PFSK-1 (cell line): ENCODE measurements around the gene THOC1.

Experiments used
- FOXP2 ChIP-seq: optimal IDR thresholded peaks from 2 replicates; pipeline ENCODE3; 2011; ENCODE audit warnings: borderline replicate concordance, control low read depth, inconsistent platforms; ENCODE audit not compliant: insufficient read depth; ENCODE audit errors: extremely low read length, extremely low read depth
- POLR2AphosphoS5 ChIP-seq: IDR thresholded peaks from 2 replicates; pipeline ENCODE4 v1.6.1; 2012; ENCODE audit warnings: low read depth, mild to moderate bottlenecking, control low read depth, low read length, moderate library complexity
- SIN3A ChIP-seq: IDR thresholded peaks from 2 replicates; pipeline ENCODE4 v1.6.1; 2012; ENCODE audit warnings: mild to moderate bottlenecking, low read length, moderate library complexity, borderline replicate concordance; ENCODE audit not compliant: insufficient read depth
- TAF1 ChIP-seq: IDR thresholded peaks from 2 replicates; pipeline ENCODE4 v1.6.1; 2012; ENCODE audit warnings: low read length, control low read depth, borderline replicate concordance; ENCODE audit not compliant: insufficient read depth
- TF ChIP-seq, protein P1 (sequence below), 2 experiments: IDR thresholded peaks; 2 replicates each; pipeline versions ENCODE4 v1.6.1 to v1.8.0; 2011 to 2012; ENCODE audit warnings: low read depth in 2 of 2, low read length in 2 of 2, control low read depth in 1 of 2, inconsistent platforms in 1 of 2, mild to moderate bottlenecking in 1 of 2, moderate library complexity in 1 of 2; ENCODE audit not compliant: insufficient read depth in 1 of 2

THOC1 gene

DNA sequence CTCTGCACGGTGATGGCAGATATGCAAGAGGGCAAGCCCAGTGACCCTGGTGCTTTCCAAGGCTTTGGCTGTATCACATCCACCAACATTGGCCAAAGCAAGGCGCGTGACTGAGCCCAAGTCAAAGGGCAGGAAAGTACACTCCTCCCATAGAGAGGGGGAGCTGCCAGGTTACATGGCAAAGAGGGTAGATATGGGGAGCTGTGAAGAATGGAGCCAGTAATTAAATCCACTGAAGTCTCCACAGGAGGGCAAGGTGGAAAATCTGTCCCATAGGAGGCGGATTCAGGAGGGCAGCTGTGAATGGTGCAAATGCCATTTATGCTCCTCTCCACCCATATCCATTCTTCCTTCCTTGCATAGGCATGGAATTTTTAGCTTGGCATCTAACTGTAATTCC lies 44.6 kb upstream of the THOC1 start:
- TF ChIP-seq FOXP2 (no peak), SIN3A (no peak), POLR2AphosphoS5 (no peak), TAF1 (no peak)
- TF ChIP-seq, protein P1, sequence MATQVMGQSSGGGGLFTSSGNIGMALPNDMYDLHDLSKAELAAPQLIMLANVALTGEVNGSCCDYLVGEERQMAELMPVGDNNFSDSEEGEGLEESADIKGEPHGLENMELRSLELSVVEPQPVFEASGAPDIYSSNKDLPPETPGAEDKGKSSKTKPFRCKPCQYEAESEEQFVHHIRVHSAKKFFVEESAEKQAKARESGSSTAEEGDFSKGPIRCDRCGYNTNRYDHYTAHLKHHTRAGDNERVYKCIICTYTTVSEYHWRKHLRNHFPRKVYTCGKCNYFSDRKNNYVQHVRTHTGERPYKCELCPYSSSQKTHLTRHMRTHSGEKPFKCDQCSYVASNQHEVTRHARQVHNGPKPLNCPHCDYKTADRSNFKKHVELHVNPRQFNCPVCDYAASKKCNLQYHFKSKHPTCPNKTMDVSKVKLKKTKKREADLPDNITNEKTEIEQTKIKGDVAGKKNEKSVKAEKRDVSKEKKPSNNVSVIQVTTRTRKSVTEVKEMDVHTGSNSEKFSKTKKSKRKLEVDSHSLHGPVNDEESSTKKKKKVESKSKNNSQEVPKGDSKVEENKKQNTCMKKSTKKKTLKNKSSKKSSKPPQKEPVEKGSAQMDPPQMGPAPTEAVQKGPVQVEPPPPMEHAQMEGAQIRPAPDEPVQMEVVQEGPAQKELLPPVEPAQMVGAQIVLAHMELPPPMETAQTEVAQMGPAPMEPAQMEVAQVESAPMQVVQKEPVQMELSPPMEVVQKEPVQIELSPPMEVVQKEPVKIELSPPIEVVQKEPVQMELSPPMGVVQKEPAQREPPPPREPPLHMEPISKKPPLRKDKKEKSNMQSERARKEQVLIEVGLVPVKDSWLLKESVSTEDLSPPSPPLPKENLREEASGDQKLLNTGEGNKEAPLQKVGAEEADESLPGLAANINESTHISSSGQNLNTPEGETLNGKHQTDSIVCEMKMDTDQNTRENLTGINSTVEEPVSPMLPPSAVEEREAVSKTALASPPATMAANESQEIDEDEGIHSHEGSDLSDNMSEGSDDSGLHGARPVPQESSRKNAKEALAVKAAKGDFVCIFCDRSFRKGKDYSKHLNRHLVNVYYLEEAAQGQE (IDR thresholded peaks at IDR 0.05; ENCODE audit: insufficient read depth in 1 of 2, low read depth in 2 of 2, low read length in 2 of 2), result no peak

DNA sequence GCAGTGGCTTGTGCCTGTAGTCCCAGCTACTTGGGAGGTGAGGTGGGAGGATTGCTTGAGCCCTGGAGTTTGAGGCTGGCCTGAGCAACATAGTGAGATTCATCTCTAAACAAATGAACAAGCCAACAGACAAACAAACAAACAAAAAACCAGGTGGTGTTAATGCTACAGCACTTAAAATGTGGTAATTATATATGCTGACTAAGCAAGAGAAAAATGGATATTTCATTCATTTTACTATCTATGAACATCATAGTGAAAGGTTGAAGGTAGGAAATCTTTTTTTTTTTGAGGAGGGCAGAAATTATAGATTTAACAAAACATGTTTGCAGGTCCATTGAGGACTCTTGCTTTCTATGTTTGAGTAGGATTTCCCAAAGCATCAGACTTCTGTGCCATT lies 42.2 kb upstream of the THOC1 start:
- TF ChIP-seq TAF1 (no peak), FOXP2 (no peak), SIN3A (no peak), POLR2AphosphoS5 (no peak)
- TF ChIP-seq, protein P1 (IDR thresholded peaks at IDR 0.05; ENCODE audit: insufficient read depth in 1 of 2, low read depth in 2 of 2, low read length in 2 of 2), result no peak

DNA sequence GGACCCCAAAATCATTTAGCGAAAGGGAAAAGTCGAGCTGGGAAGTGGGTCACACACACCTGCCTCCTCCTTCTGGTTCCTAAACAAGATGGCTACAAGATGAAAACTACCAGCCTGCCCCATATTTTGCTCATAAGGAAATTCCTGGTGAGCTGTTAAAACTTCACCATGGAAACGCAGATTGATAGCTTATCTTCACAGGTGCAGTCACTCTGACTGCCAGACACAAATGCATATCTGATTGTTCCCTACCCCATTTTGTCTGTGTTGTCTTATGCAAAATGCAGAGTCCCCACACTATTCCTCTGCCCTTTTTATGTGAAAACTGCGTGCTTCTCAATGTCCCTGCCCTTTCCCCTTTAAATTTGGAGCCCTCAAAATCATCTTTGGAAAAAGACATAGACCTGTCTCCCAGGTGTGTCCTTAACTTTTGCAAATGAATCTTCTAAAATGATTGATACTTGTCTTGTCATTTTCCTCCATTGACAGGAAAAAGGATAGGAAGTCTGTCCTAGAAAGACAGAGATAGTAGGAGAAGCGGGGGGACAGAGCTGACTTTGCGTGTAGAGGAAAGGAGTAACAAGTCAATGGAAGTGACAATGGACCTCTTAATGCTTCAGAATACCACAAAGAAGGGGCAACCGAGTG lies 38.9 kb upstream of the THOC1 start:
- TF ChIP-seq POLR2AphosphoS5 (no peak), FOXP2 (no peak), TAF1 (no peak), SIN3A (no peak)
- TF ChIP-seq, protein P1 (IDR thresholded peaks at IDR 0.05; ENCODE audit: insufficient read depth in 1 of 2, low read depth in 2 of 2, low read length in 2 of 2), result no peak

DNA sequence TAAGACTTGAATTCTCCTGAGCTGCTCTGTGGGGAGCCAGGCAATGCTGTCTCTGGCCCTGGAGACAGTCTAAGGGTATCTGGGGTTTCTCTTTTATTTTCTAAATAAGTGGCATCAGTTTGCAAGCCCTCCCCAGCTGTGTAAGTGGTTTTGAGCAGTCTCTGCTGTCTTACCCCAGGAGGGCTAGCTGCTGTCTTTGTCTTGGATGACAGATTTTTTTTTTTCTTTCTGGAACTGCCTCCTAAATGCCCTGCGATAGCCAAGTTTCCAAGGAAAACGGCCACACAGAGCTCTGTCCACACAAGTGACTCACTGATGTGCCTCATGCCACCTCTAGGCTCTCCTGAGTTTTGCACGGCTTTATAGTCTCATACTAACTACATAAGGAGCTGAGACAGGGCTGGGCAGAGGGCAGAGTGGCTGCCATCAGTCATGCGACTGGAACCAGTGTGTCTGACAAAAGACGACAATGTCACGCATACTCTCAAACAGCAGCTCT lies 37.2 kb upstream of the THOC1 start:
- TF ChIP-seq SIN3A (no peak), FOXP2 (no peak), POLR2AphosphoS5 (no peak), TAF1 (no peak)
- TF ChIP-seq, protein P1 (IDR thresholded peaks at IDR 0.05; ENCODE audit: insufficient read depth in 1 of 2, low read depth in 2 of 2, low read length in 2 of 2), result no peak

DNA sequence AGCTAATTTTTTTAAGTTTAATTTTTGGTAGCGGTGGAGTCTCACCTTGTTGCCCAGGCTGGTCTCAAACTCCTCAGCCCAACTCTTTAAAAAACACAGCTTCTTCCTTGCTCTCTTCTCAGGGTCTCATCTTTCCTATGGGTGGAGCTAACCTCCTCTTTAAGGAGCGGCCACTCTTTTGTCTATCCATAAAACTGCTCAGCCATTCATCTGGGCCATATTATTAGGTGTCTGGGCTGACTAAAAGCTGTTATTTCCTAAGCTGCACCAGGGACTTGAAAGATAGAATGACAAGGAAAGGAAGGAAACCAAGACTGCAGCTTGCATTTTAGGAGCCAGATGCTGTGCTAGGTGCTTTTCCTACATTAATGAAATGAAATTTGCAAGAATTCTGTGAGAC lies 35.8 kb upstream of the THOC1 start:
- no peak for TF ChIP-seq SIN3A
- TF ChIP-seq, protein P1 (IDR thresholded peaks at IDR 0.05; ENCODE audit: insufficient read depth in 1 of 2, low read depth in 2 of 2, low read length in 2 of 2), result no peak
- no peak for TF ChIP-seq TAF1
- TF ChIP-seq POLR2AphosphoS5, result no peak
- TF ChIP-seq FOXP2, result no peak
